H9 (cell line): ENCODE measurements around the gene HS3ST4. TPM values are rescaled to one million over a fixed set of nuclear protein-coding genes. Genes with fewer than 3 reads are reported as not detected.

ENCODE experiments used
- DNase-seq: peaks from one replicate; pipeline ENCODE4 v3.0.0-alpha.2; 2017
- H2AFZ ChIP-seq: one replicate; pipeline ENCODE4 v1.6.1; 2013; ENCODE audit warnings: mild to moderate bottlenecking, low read length, control low read depth, moderate library complexity
- H2AK5ac ChIP-seq: 2 replicates; pipeline ENCODE4 v1.6.1; 2013; ENCODE audit warnings: low read length, control low read depth, mixed read lengths; ENCODE audit not compliant: insufficient read length
- H2BK120ac ChIP-seq: one replicate; pipeline ENCODE4 v1.6.1; 2013; ENCODE audit warnings: low read depth, mild to moderate bottlenecking, low read length, control low read depth, inconsistent platforms; ENCODE audit not compliant: poor library complexity, severe bottlenecking
- H2BK12ac ChIP-seq: 2 replicates; pipeline ENCODE4 v1.6.1; 2013; ENCODE audit warnings: low read length, control low read depth, mixed read lengths, low read depth; ENCODE audit not compliant: insufficient read length
- H2BK15ac ChIP-seq: 2 replicates; pipeline ENCODE4 v1.6.1; 2013; ENCODE audit warnings: low read depth, low read length, control low read depth
- H2BK20ac ChIP-seq: one replicate; pipeline ENCODE4 v1.6.1; 2013; ENCODE audit warnings: low read depth, mild to moderate bottlenecking, low read length, control low read depth, inconsistent platforms; ENCODE audit not compliant: poor library complexity, severe bottlenecking
- H2BK5ac ChIP-seq: 2 replicates; pipeline ENCODE4 v1.6.1; 2013; ENCODE audit warnings: low read length, control low read depth, mixed read lengths; ENCODE audit not compliant: insufficient read length
- H3K14ac ChIP-seq: 2 replicates; pipeline ENCODE4 v1.6.1; 2013; ENCODE audit warnings: low read length, control low read depth; ENCODE audit not compliant: insufficient read depth
- H3K18ac ChIP-seq: 2 replicates; pipeline ENCODE4 v1.6.1; 2013; ENCODE audit warnings: low read depth, mild to moderate bottlenecking, mixed read lengths, low read length, control low read depth; ENCODE audit not compliant: insufficient read length
- H3K23ac ChIP-seq: 2 replicates; pipeline ENCODE4 v1.6.1; 2013; ENCODE audit warnings: low read length, control low read depth, mixed read lengths, low read depth; ENCODE audit not compliant: insufficient read length
- H3K23me2 ChIP-seq: 2 replicates; pipeline ENCODE4 v1.6.1; 2013; ENCODE audit warnings: low read depth, mild to moderate bottlenecking, mixed read lengths, low read length, control low read depth; ENCODE audit not compliant: insufficient read length, poor library complexity, severe bottlenecking
- H3K27ac ChIP-seq: 2 replicates; pipeline ENCODE4 v1.5.1; 2013; ENCODE audit warnings: low read length, control low read depth, mixed read lengths, low read depth; ENCODE audit not compliant: insufficient read length
- H3K27me3 ChIP-seq: 2 replicates; pipeline ENCODE4 v1.6.1; 2013; ENCODE audit warnings: low read length, control low read depth, inconsistent platforms; ENCODE audit not compliant: insufficient read depth
- H3K4ac ChIP-seq: 2 replicates; pipeline ENCODE4 v1.6.1; 2013; ENCODE audit warnings: low read depth, mild to moderate bottlenecking, control low read depth, inconsistent platforms, low read length, moderate library complexity
- H3K4me1 ChIP-seq: 2 replicates; pipeline ENCODE4 v1.6.1; 2013; ENCODE audit warnings: low read length, control low read depth, inconsistent platforms; ENCODE audit not compliant: insufficient read depth
- H3K4me2 ChIP-seq: 2 replicates; pipeline ENCODE4 v1.6.1; 2013; ENCODE audit warnings: low read length, control low read depth, mixed read lengths; ENCODE audit not compliant: insufficient read length, insufficient read depth
- H3K56ac ChIP-seq: 2 replicates; pipeline ENCODE4 v1.6.1; 2013; ENCODE audit warnings: low read depth, mild to moderate bottlenecking, mixed read lengths, low read length, control low read depth; ENCODE audit not compliant: insufficient read length
- H3K79me1 ChIP-seq: 2 replicates; pipeline ENCODE4 v1.6.1; 2013; ENCODE audit warnings: low read depth, mild to moderate bottlenecking, moderate library complexity, low read length, control low read depth, inconsistent platforms; ENCODE audit not compliant: insufficient read depth, poor library complexity, severe bottlenecking
- H3K79me2 ChIP-seq: 2 replicates; pipeline ENCODE4 v1.6.1; 2013; ENCODE audit warnings: low read length, control low read depth, inconsistent platforms; ENCODE audit not compliant: insufficient read depth
- H3K9ac ChIP-seq: 2 replicates; pipeline ENCODE4 v1.6.1; 2013; ENCODE audit warnings: low read length, control low read depth, mixed read lengths; ENCODE audit not compliant: insufficient read length; ENCODE audit errors: extremely low read depth
- H3K9me3 ChIP-seq: one replicate; pipeline ENCODE4 v1.6.1; 2013; ENCODE audit warnings: low read depth, low read length, inconsistent platforms; ENCODE audit not compliant: control insufficient read depth
- H3T11ph ChIP-seq: one replicate; pipeline ENCODE4 v1.6.1; 2013; ENCODE audit warnings: mild to moderate bottlenecking, low read length, control low read depth, inconsistent platforms
- H4K20me1 ChIP-seq: one replicate; pipeline ENCODE4 v1.6.1; 2013; ENCODE audit not compliant: control insufficient read depth, insufficient read length, insufficient read depth
- H4K5ac ChIP-seq: 2 replicates; pipeline ENCODE4 v1.6.1; 2013; ENCODE audit warnings: low read depth, mild to moderate bottlenecking, mixed read lengths, low read length, control low read depth; ENCODE audit not compliant: insufficient read length
- H4K8ac ChIP-seq: replicated peaks from 2 replicates; pipeline ENCODE4 v1.6.1; 2013; ENCODE audit warnings: low read length, control low read depth, mixed read lengths, low read depth; ENCODE audit not compliant: insufficient read length
- H4K91ac ChIP-seq: 2 replicates; pipeline ENCODE4 v1.6.1; 2013; ENCODE audit warnings: low read depth, mild to moderate bottlenecking, moderate library complexity, mixed read lengths, low read length, control low read depth; ENCODE audit not compliant: insufficient read length
- H3K27ac Mint-ChIP-seq, 3 experiments: 2 replicates in 2 of 3; 3 replicates in 1 of 3; pipeline ENCODE4 v1.8.0; 2020 to 2021; ENCODE audit warnings: mixed read lengths in 3 of 3, mild to moderate bottlenecking in 1 of 3, moderate library complexity in 1 of 3
- H3K27me3 Mint-ChIP-seq: 2 replicates; pipeline ENCODE4 v1.8.0; 2021; ENCODE audit warnings: low read depth, mild to moderate bottlenecking, moderate library complexity, mixed read lengths
- H3K36me3 Mint-ChIP-seq, 3 experiments: 2 replicates in 2 of 3; 3 replicates in 1 of 3; pipeline ENCODE4 v1.8.0; 2020 to 2021; ENCODE audit warnings: low read depth in 3 of 3, mixed read lengths in 3 of 3; ENCODE audit not compliant: insufficient read depth in 1 of 3
- H3K4me1 Mint-ChIP-seq, 2 experiments: 2 replicates each; pipeline ENCODE4 v1.8.0; 2020; ENCODE audit warnings: mixed read lengths in 2 of 2
- H3K4me3 Mint-ChIP-seq, 2 experiments: 2 replicates in 1 of 2; 3 replicates in 1 of 2; pipeline ENCODE4 v1.8.0; 2020 to 2021; ENCODE audit warnings: mild to moderate bottlenecking in 2 of 2, mixed read lengths in 2 of 2, moderate library complexity in 1 of 2
- H3K9me3 Mint-ChIP-seq, 2 experiments: 2 replicates in 1 of 2; 3 replicates in 1 of 2; pipeline ENCODE4 v1.8.0; 2020; ENCODE audit warnings: mild to moderate bottlenecking in 2 of 2, mixed read lengths in 2 of 2, moderate library complexity in 1 of 2
- CTCF ChIP-seq: fragments of 200-600 bp; sonication (generic); conservative IDR thresholded peaks from 3 replicates; pipeline ENCODE4 v1.8.0; 2021; ENCODE audit warnings: antibody characterized with exemption, mild to moderate bottlenecking
- WGBS: extraction: QIAGEN DNeasy Blood & Tissue Kit; methylation state at CpG from one replicate; pipeline ENCODE4 v1.1.7; 2013; ENCODE audit warnings: missing lambda C conversion rate, low lambda C conversion rate, mixed read lengths; ENCODE audit not compliant: insufficient read length; ENCODE audit errors: extremely low coverage; 5-methylcytosine and 5-hydroxymethylcytosine counted together
- total RNA-seq: library from RNA; stranded (reverse); gene quantifications from 2 replicates; pipeline ENCODE4 v1.2.1, GENCODE V29; 2021

The HS3ST4 gene
- total RNA-seq, 1 experiment from 2014 or later, result 1.7 TPM

- Histone ChIP-seq H3K4me1 (peaks cover 4% of the 10 kb centered on the region; the same call in 1 of the 2 replicates), H3K18ac (no peak overlapping the region), H3K4me2 (no peak overlapping the region), H3K79me1 (no peaks in the 10 kb centered on the region), H3K56ac (no peak overlapping the region), H3K79me2 (no peaks in the 10 kb centered on the region), H3K27me3 (no peaks in the 10 kb centered on the region), H2BK12ac (no peak overlapping the region), H3K9ac (no peak overlapping the region), H2BK15ac (no peak overlapping the region), H3T11ph (no peak overlapping the region), H2BK120ac (no peak overlapping the region), H4K91ac (no peak overlapping the region), H3K23ac (no peak overlapping the region), H2BK20ac (no peak overlapping the region), H4K20me1 (no peaks in the 10 kb centered on the region), H2AK5ac (no peak overlapping the region), H3K23me2 (no peaks in the 10 kb centered on the region), H2BK5ac (no peak overlapping the region), H4K8ac (no peak overlapping the region), H3K9me3 (no peaks in the 10 kb centered on the region), H3K14ac (no peak overlapping the region), H4K5ac (no peak overlapping the region), H3K27ac (no peak overlapping the region), H2AFZ (no peak overlapping the region), H3K4ac (no peak overlapping the region)
- no peak overlapping the region for H3K27ac Mint-ChIP-seq
- no peak overlapping the region for H3K4me3 Mint-ChIP-seq
- no peak for TF ChIP-seq CTCF
- no peaks in the 10 kb centered on the region for H3K36me3 Mint-ChIP-seq
- H3K4me1 Mint-ChIP-seq, result peaks cover 29 to 31% of the 10 kb centered on the region in 2 experiments
- H3K27me3 Mint-ChIP-seq, result peaks cover 2% of the 10 kb centered on the region; the same call in 1 of the 2 replicates
- no peaks in the 10 kb centered on the region for H3K9me3 Mint-ChIP-seq
- DNase-seq, result no peak
- WGBS, result no CpG with 5 or more reads among the region's 9 CpGs
Measured at GRCh38 chr16:26129997-26130396, 438.2 kb downstream of the HS3ST4 start.
